WTC11 (cell line): ENCODE results near the gene COL21A1. TPM values are rescaled to one million over a fixed set of nuclear protein-coding genes. Genes with fewer than 3 reads are reported as not detected.

Experiments
- ATAC-seq: fragments of 200-7000 bp; cut with Tn5 transposase; 2 replicates; pipeline ENCODE4 v1.10.0; 2021; ENCODE audit warnings: mild to moderate bottlenecking, moderate library complexity
- CTCF ChIA-PET: fragments of 300-600 bp; sonication (Branson Sonifier 250); formaldehyde crosslinking; loops from one replicate; lab custom pipeline; 2021; ENCODE audit warnings: antibody characterized with exemption; lab: Charles Lee
- POLR2A ChIA-PET: fragments of 350-600 bp; sonication (Branson Sonifier 250); formaldehyde crosslinking; loops from one replicate; lab custom pipeline; 2021; ENCODE audit warnings: antibody characterized with exemption; lab: Charles Lee
- DNase-seq: peaks from one replicate; pipeline ENCODE4 v3.0.0; 2021; ENCODE audit warnings: low spot score
- H3K27ac Mint-ChIP-seq: 2 replicates; pipeline ENCODE4 v1.8.0; 2021; ENCODE audit warnings: mixed read lengths
- H3K27me3 Mint-ChIP-seq: 2 replicates; pipeline ENCODE4 v1.8.0; 2021; ENCODE audit warnings: low read depth, mild to moderate bottlenecking, moderate library complexity, mixed read lengths
- H3K36me3 Mint-ChIP-seq: 2 replicates; pipeline ENCODE4 v1.8.0; 2021; ENCODE audit warnings: mixed read lengths
- H3K4me1 Mint-ChIP-seq: 2 replicates; pipeline ENCODE4 v1.8.0; 2022; ENCODE audit warnings: mixed read lengths
- H3K4me3 Mint-ChIP-seq: 2 replicates; pipeline ENCODE4 v1.8.0; 2021; ENCODE audit warnings: mild to moderate bottlenecking, moderate library complexity, mixed read lengths
- H3K9me3 Mint-ChIP-seq: 2 replicates; pipeline ENCODE4 v1.8.0; 2021; ENCODE audit warnings: mixed read lengths
- ATF1 ChIP-seq: sonication (generic); formaldehyde crosslinking; IDR thresholded peaks from 2 replicates; pipeline ENCODE4 v1.8.1; 2023; ENCODE audit warnings: mild to moderate bottlenecking, moderate library complexity, missing genetic modification reagents
- CREM ChIP-seq: sonication (generic); formaldehyde crosslinking; IDR thresholded peaks from 2 replicates; pipeline ENCODE4 v1.8.1; 2022; ENCODE audit warnings: mild to moderate bottlenecking, missing genetic modification reagents, moderate library complexity
- EMX1 ChIP-seq: fragments of 250-450 bp; sonication (Bioruptor Pico); IDR thresholded peaks from 2 replicates; pipeline ENCODE4 v1.8.0; 2021; ENCODE audit warnings: mild to moderate bottlenecking
- GRHL2 ChIP-seq: fragments of 250-450 bp; sonication (Bioruptor Pico); IDR thresholded peaks from 2 replicates; pipeline ENCODE4 v1.8.0; 2022; ENCODE audit warnings: mild to moderate bottlenecking, moderate library complexity; ENCODE audit not compliant: insufficient replicate concordance, severe bottlenecking
- HMGA2 ChIP-seq: fragments of 250-450 bp; sonication (Bioruptor Pico); IDR thresholded peaks from 2 replicates; pipeline ENCODE4 v1.4.0; 2021; ENCODE audit warnings: mild to moderate bottlenecking, moderate library complexity
- JAZF1 ChIP-seq: fragments of 250-450 bp; sonication (Bioruptor Pico); IDR thresholded peaks from 2 replicates; pipeline ENCODE4 v1.9.0; 2021; ENCODE audit warnings: moderate library complexity, mild to moderate bottlenecking, inconsistent platforms
- JUN ChIP-seq: sonication (generic); formaldehyde crosslinking; IDR thresholded peaks from 2 replicates; pipeline ENCODE4 v1.8.0; 2023; ENCODE audit warnings: mild to moderate bottlenecking, missing genetic modification reagents
- MYBL2 ChIP-seq: sonication (generic); formaldehyde crosslinking; IDR thresholded peaks from 2 replicates; pipeline ENCODE4 v1.8.1; 2023; ENCODE audit warnings: mild to moderate bottlenecking, moderate library complexity, missing genetic modification reagents
- NFATC4 ChIP-seq: fragments of 250-450 bp; sonication (Bioruptor Pico); IDR thresholded peaks from 2 replicates; pipeline ENCODE4 v1.9.0; 2021; ENCODE audit warnings: mild to moderate bottlenecking
- NFE2L1 ChIP-seq: sonication (generic); formaldehyde crosslinking; IDR thresholded peaks from 2 replicates; pipeline ENCODE4 v1.8.1; 2023; ENCODE audit warnings: missing genetic modification reagents
- NFYB ChIP-seq: sonication (generic); formaldehyde crosslinking; conservative IDR thresholded peaks from 2 replicates; pipeline ENCODE4 v1.8.0; 2022; ENCODE audit warnings: low read depth, missing genetic modification reagents
- OVOL2 ChIP-seq: fragments of 250-450 bp; sonication (Bioruptor Pico); IDR thresholded peaks from 2 replicates; pipeline ENCODE4 v1.9.0; 2021; ENCODE audit warnings: mild to moderate bottlenecking, borderline replicate concordance
- SP1 ChIP-seq: sonication (generic); formaldehyde crosslinking; conservative IDR thresholded peaks from 2 replicates; pipeline ENCODE4 v1.8.1; 2022; ENCODE audit warnings: missing genetic modification reagents
- ZBTB21 ChIP-seq: sonication (generic); formaldehyde crosslinking; IDR thresholded peaks from 2 replicates; pipeline ENCODE4 v1.8.1; 2023; ENCODE audit warnings: mild to moderate bottlenecking, missing genetic modification reagents, borderline replicate concordance
- ZNF121 ChIP-seq: sonication (generic); formaldehyde crosslinking; IDR thresholded peaks from 2 replicates; pipeline ENCODE4 v1.8.0; 2023; ENCODE audit warnings: missing genetic modification reagents
- ZNF138 ChIP-seq: sonication (generic); formaldehyde crosslinking; conservative IDR thresholded peaks from 2 replicates; pipeline ENCODE4 v1.8.1; 2022; ENCODE audit warnings: mild to moderate bottlenecking, moderate library complexity, missing genetic modification reagents
- total RNA-seq: library from RNA; stranded (reverse); gene quantifications from 3 replicates; pipeline ENCODE4 v1.2.3, GENCODE V29; 2021
- TF ChIP-seq, protein P1 (sequence below): sonication (generic); formaldehyde crosslinking; IDR thresholded peaks from 2 replicates; pipeline ENCODE4 v1.8.1; 2023; ENCODE audit warnings: mild to moderate bottlenecking, missing genetic modification reagents, borderline replicate concordance
- TF ChIP-seq, protein P2 (sequence below): sonication (generic); formaldehyde crosslinking; IDR thresholded peaks from 2 replicates; pipeline ENCODE4 v1.8.0; 2023; ENCODE audit warnings: mild to moderate bottlenecking, missing genetic modification reagents
- TF ChIP-seq, protein P3 (sequence below): sonication (generic); formaldehyde crosslinking; IDR thresholded peaks from 2 replicates; pipeline ENCODE4 v1.8.1; 2023; ENCODE audit warnings: mild to moderate bottlenecking, missing genetic modification reagents, moderate library complexity
- TF ChIP-seq, protein P4 (sequence below): fragments of 250-450 bp; sonication (Bioruptor Pico); IDR thresholded peaks from 2 replicates; pipeline ENCODE4 v1.9.0; 2021; ENCODE audit warnings: moderate library complexity, mild to moderate bottlenecking, inconsistent platforms, borderline replicate concordance

COL21A1 gene
- total RNA-seq, 1 experiment from 2014 or later: 4.4 TPM

DNA sequence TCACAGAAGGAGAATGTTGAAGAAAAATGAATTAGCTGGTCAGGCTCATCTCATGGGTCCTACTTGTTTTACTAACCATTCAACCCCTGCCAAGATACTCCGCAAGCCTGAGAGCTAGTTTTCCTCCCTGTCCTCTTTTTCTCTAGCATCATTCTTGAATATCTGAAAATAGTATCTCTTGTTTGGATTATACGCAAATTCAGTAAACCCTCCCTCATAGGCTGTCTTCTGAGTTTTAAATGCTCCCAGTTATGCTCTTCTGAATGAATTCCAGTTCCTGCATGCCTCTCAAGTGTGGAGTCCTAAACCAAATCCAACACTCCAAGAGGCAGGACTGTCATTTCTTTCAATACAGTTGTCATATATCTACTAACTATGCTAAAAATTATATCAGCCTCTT is 99.6 kb downstream of the COL21A1 start:
- TF ChIP-seq SP1 (CRISPR knock-in tag) (no peak), ZNF138 (CRISPR knock-in tag) (no peak), NFATC4 (CRISPR knock-in tag) (no peak), JUN (CRISPR knock-in tag) (no peak), NFYB (CRISPR knock-in tag) (no peak), MYBL2 (CRISPR knock-in tag) (no peak), EMX1 (no peak), HMGA2 (CRISPR knock-in tag) (no peak), JAZF1 (CRISPR knock-in tag) (no peak), ATF1 (CRISPR knock-in tag) (no peak), GRHL2 (CRISPR knock-in tag) (no peak), ZBTB21 (CRISPR knock-in tag) (no peak)
- TF ChIP-seq, protein P1, sequence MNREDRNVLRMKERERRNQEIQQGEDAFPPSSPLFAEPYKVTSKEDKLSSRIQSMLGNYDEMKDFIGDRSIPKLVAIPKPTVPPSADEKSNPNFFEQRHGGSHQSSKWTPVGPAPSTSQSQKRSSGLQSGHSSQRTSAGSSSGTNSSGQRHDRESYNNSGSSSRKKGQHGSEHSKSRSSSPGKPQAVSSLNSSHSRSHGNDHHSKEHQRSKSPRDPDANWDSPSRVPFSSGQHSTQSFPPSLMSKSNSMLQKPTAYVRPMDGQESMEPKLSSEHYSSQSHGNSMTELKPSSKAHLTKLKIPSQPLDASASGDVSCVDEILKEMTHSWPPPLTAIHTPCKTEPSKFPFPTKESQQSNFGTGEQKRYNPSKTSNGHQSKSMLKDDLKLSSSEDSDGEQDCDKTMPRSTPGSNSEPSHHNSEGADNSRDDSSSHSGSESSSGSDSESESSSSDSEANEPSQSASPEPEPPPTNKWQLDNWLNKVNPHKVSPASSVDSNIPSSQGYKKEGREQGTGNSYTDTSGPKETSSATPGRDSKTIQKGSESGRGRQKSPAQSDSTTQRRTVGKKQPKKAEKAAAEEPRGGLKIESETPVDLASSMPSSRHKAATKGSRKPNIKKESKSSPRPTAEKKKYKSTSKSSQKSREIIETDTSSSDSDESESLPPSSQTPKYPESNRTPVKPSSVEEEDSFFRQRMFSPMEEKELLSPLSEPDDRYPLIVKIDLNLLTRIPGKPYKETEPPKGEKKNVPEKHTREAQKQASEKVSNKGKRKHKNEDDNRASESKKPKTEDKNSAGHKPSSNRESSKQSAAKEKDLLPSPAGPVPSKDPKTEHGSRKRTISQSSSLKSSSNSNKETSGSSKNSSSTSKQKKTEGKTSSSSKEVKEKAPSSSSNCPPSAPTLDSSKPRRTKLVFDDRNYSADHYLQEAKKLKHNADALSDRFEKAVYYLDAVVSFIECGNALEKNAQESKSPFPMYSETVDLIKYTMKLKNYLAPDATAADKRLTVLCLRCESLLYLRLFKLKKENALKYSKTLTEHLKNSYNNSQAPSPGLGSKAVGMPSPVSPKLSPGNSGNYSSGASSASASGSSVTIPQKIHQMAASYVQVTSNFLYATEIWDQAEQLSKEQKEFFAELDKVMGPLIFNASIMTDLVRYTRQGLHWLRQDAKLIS (CRISPR knock-in tag): no peak
- TF ChIP-seq, protein P2, sequence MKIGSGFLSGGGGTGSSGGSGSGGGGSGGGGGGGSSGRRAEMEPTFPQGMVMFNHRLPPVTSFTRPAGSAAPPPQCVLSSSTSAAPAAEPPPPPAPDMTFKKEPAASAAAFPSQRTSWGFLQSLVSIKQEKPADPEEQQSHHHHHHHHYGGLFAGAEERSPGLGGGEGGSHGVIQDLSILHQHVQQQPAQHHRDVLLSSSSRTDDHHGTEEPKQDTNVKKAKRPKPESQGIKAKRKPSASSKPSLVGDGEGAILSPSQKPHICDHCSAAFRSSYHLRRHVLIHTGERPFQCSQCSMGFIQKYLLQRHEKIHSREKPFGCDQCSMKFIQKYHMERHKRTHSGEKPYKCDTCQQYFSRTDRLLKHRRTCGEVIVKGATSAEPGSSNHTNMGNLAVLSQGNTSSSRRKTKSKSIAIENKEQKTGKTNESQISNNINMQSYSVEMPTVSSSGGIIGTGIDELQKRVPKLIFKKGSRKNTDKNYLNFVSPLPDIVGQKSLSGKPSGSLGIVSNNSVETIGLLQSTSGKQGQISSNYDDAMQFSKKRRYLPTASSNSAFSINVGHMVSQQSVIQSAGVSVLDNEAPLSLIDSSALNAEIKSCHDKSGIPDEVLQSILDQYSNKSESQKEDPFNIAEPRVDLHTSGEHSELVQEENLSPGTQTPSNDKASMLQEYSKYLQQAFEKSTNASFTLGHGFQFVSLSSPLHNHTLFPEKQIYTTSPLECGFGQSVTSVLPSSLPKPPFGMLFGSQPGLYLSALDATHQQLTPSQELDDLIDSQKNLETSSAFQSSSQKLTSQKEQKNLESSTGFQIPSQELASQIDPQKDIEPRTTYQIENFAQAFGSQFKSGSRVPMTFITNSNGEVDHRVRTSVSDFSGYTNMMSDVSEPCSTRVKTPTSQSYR (CRISPR knock-in tag): no peak
- POLR2A ChIA-PET: interaction anchor here (0.6 kb wide), 1 partner anchor 775 kb away, joined by 3 read pairs; no protein-coding TSS in a partner anchor
- no peak overlapping the region for H3K27ac Mint-ChIP-seq

DNA sequence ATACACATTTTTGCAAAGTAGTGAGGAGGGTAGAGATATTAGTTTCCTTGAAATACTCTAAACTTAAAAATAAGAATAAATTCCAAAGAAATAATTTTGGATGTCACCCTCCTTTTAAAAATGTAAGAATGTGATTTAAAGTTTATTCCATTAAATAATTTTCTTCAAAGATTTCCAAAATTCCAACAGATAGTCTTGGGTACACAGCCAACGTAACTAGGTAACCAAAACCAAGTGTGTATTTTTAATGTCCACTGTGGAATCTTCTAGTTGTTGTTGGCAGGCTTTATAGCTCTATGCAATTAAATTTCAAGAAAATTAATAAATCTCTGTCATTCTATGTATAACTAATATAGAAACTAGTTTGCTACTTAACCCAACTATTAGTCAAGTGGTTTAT is 101.3 kb downstream of the COL21A1 start:
- Mint-ChIP-seq H3K9me3 (peaks cover 20% of the 10 kb centered on the region), H3K36me3 (peaks cover 9% of the 10 kb centered on the region), H3K27me3 (no peaks in the 10 kb centered on the region), H3K4me1 (peaks cover 9% of the 10 kb centered on the region), H3K27ac (no peak overlapping the region), H3K4me3 (no peak overlapping the region)
- DNase-seq (no peak), ATAC-seq (no peak)
- TF ChIP-seq NFE2L1 (CRISPR knock-in tag): no peak
- ChIA-PET CTCF (interaction anchor here (1.0 kb wide), 1 partner anchor 147 kb away, joined by 4 read pairs; no protein-coding TSS in a partner anchor), POLR2A (no interaction called here)

More for the DNA sequence above, 99.6 kb downstream of the COL21A1 start:
- H3K9me3 Mint-ChIP-seq: peaks cover 27% of the 10 kb centered on the region
- no peak overlapping the region for H3K4me3 Mint-ChIP-seq
- ATAC-seq: no peak
- CTCF ChIA-PET: no interaction called here
- peaks cover 15% of the 10 kb centered on the region for H3K36me3 Mint-ChIP-seq
- no peaks in the 10 kb centered on the region for H3K27me3 Mint-ChIP-seq
- DNase-seq: no peak
- peaks cover 8% of the 10 kb centered on the region for H3K4me1 Mint-ChIP-seq

DNA sequence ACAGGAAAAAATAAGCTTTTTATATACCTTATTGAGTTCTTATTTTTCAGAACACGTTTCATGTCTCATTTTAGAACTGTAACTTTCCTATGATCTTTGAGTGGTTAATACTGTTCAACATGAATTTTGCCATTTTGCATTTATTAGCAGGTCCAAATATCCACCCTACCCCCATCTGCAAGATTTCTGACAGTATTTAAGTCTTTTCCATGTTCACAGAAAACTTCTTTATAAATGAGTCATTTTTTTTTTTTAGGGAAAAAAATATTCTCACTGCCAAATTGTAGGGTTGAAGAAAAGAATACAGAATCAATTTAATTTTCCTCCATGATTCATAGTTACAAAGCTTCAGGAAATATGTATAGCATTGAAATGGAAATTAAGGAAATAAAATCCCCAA is 101.8 kb downstream of the COL21A1 start:
- Mint-ChIP-seq H3K27me3 (no peaks in the 10 kb centered on the region), H3K9me3 (peaks cover 22% of the 10 kb centered on the region), H3K4me1 (peaks cover 9% of the 10 kb centered on the region), H3K36me3 (peaks cover 11% of the 10 kb centered on the region), H3K27ac (no peak overlapping the region), H3K4me3 (no peak overlapping the region)
- ChIA-PET CTCF (no interaction called here), POLR2A (no interaction called here)
- no peak for ATAC-seq
- no peak for DNase-seq
- TF ChIP-seq, protein P3, sequence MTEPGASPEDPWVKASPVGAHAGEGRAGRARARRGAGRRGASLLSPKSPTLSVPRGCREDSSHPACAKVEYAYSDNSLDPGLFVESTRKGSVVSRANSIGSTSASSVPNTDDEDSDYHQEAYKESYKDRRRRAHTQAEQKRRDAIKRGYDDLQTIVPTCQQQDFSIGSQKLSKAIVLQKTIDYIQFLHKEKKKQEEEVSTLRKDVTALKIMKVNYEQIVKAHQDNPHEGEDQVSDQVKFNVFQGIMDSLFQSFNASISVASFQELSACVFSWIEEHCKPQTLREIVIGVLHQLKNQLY (CRISPR knock-in tag): no peak
- TF ChIP-seq, protein P2 (CRISPR knock-in tag): no peak
- no peak for TF ChIP-seq ZNF121 (CRISPR knock-in tag)
- TF ChIP-seq, protein P4, sequence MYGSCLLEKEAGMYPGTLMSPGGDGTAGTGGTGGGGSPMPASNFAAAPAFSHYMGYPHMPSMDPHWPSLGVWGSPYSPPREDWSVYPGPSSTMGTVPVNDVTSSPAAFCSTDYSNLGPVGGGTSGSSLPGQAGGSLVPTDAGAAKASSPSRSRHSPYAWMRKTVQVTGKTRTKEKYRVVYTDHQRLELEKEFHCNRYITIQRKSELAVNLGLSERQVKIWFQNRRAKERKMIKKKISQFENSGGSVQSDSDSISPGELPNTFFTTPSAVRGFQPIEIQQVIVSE: no peak
- TF ChIP-seq NFE2L1 (CRISPR knock-in tag): no peak
- no peak for TF ChIP-seq ATF1 (CRISPR knock-in tag)
- no peak for TF ChIP-seq OVOL2 (CRISPR knock-in tag)
- no peak for TF ChIP-seq CREM
